GM12872 (cell line): Measurements from ENCODE around the gene RASD2.

Experiments used
- CTCF ChIP-seq: IDR thresholded peaks from 3 replicates; pipeline ENCODE4 v1.5.1; 2011; ENCODE audit warnings: low read depth, mild to moderate bottlenecking, low read length, moderate library complexity; ENCODE audit not compliant: insufficient read depth

RASD2 gene

GRCh38 chr22:35577799-35578659, 37.4 kb downstream of the RASD2 start:
- TF ChIP-seq CTCF: no peak

DNA sequence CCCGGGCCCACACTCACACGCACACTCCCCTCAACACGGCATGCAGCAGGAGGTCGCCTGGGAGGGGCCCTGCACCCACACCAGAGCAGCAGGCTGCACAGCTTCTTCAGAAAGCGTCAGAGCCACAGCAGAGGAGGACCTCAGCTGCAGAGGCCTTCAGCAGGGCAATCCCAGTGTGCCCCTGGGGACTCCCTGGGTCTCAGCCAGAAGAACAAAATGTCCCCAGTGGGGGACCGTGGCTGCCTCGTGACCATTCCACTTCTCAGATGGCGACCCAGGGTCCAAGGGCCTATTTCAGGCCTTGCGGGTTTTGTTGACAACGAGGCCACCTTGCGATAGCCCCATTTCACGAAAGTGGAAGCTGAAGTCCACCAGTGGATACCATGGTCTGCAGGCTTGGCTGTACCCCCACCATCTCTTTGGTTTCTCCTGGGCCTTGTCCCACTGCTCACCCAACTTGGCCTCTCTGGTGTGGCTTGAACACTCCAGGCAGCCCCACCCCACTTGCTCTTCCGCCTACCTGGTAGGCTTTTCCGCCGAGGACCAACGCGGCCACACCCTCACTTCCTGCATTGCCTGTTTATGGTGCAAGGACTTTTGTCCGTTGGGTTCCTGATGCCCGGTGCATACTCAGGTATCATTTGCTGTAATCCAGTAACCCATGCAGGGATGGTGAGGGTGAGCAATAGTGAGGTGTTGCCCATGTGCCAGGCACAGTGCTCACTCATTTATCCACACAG, 38.4 kb downstream of the RASD2 start:
- TF ChIP-seq CTCF: no peak

GRCh38 chr22:35580351-35581022, 39.9 kb downstream of the RASD2 start:
- TF ChIP-seq CTCF: no peak

DNA sequence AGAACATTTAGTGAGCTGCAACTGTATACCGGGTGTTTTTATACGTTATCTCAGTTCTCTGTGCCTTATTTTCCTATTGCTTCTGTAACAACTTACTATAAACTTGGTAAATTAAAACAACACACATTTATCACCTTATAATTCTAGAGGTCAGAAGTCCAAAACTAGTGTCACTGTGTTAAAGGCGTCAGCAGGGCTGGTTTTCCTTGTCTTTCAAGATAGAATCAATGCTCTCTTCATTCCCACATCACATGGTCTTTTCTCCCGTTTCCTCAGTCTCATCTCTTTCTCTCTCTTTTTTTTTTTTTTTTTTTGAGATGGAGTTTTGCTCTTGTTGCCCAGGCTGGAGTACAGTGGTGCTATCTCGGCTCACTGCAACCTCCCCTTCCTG, 40.4 kb downstream of the RASD2 start:
- no peak for TF ChIP-seq CTCF

DNA sequence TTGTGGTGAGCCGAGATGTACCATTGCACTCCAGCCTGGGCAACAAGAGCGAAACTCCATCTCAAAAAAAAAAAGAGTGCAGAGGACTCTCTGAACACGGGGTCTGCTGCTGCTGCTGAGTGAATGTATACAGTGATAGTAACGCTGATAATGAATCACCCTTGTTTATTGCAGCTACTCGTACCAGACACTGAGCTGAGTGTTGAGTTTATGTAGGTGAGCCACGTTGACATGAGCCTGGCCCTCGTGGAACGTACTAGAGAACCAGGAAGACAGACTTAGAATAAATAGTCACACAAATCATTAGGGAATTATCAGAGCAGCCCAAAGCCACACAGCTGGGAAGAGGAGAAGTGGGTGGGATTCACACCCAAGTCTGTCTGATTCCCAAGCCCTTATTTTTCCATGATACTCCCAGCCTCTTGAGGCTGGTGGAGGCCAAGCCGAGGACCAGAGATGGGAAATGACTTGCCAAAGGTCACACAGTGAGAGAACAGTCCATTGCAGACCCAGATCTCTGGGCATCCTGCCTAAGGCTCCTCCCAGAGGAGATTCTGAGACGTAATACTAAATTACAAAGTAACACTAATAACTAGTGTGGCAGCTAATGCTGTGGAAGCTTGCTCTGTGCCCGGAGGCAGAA, 41.7 kb downstream of the RASD2 start:
- no peak for TF ChIP-seq CTCF

GRCh38 chr22:35582861-35583670, 42.4 kb downstream of the RASD2 start:
- peak; percentile 94 for TF ChIP-seq CTCF
